ENCODE data around the gene PCDHGB1.
A peak's percentile ranks its signal among the peaks of the same experiment; 100 is the strongest.

The PCDHGB1 gene

DNA sequence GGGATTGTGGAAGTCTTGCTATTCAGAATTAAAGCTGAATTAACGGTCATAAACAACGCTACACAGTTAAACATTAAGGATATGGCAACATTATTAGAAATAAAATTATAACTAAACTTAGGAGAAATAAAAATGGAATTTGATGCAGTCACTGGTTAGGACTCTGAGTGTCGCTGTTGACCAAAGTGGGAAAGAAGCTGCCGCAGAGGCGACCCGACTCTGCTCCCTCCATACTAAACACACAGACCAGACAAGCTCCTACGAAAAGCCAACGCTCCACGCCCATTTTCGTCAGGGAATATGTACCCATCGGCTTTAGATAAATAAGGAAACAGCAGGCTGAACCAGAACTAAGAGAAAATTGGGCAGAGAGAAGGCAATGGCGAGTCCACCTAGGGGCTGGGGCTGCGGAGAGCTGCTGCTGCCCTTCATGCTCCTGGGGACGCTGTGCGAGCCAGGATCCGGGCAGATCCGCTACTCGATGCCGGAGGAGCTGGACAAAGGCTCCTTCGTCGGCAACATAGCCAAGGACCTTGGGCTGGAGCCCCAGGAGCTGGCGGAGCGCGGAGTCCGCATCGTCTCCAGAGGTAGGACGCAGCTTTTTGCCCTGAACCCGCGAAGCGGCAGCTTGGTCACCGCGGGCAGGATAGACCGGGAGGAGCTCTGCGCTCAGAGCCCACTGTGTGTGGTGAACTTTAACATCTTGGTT lies 14.2 kb downstream of the PCDHGB1 start, which contains the start of gene PCDHGA5:
Gene PCDHGA5, plus strand, starts transcription at position 211 of the 709 bp plus-strand sequence. Its CDS starts 169 bp downstream, at position 380.
- no peak within 1 kb of the TSS for H4K91ac ChIP-seq (ENCODE audit: low read depth, low read length)

DNA sequence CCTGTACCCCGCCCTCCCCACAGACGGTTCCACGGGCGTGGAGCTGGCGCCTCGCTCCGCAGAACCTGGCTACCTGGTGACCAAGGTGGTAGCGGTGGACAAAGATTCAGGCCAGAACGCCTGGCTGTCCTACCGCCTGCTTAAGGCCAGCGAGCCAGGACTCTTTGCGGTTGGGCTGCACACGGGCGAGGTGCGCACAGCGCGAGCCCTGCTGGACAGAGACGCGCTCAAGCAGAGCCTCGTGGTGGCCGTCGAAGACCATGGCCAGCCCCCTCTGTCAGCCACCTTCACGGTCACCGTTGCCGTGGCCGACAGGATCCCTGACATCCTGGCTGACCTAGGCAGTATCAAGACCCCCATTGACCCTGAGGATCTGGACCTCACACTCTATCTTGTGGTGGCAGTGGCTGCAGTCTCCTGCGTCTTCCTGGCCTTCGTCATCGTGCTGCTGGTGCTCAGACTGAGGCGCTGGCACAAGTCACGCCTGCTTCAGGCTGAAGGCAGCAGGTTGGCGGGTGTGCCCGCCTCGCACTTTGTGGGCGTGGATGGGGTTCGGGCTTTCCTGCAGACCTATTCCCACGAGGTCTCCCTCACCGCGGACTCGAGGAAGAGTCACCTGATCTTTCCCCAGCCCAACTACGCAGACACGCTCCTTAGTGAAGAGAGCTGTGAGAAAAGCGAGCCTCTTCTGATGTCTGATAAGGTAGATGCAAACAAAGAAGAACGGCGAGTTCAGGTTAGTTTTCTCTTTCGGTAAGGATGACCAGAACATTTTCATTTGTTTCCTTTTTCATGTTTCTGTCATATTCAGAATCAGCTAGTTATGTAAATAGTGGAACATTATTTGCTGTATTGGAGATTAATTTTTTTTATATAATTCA lies 16.4 kb downstream of the PCDHGB1 start:
- Histone ChIP-seq H3K27ac (ENCODE audit: low read depth, low read length) (no peak overlapping the region), H3K4me2 (ENCODE audit: low read length) (no peak overlapping the region), H3K36me3 (ENCODE audit: control insufficient read depth in 1 of 2, insufficient read depth in 2 of 2, low read length in 2 of 2) (peaks cover 2 to 3% of the 10 kb centered on the region in 2 experiments), H2BK120ac (ENCODE audit: insufficient read depth, low read length, poor library complexity) (no peak overlapping the region), H3K4ac (ENCODE audit: low read depth, low read length) (no peak overlapping the region), H3K4me1 (ENCODE audit: control insufficient read depth in 1 of 2, insufficient read depth in 2 of 2, low read length in 2 of 2) (no peaks in the 10 kb centered on the region), H4K12ac (ENCODE audit: low read depth, low read length) (no peak overlapping the region), H3K79me2 (ENCODE audit: control insufficient read depth, insufficient read depth, low read length, poor library complexity) (no peaks in the 10 kb centered on the region), H3K4me3 (ENCODE audit: low read depth, low read length) (no peak overlapping the region), H3K14ac (ENCODE audit: low read length) (no peak overlapping the region), H4K8ac (ENCODE audit: low read depth, low read length) (no peak overlapping the region), H2BK12ac (ENCODE audit: low read length) (no peak overlapping the region), H3K9ac (ENCODE audit: low read length) (no peak overlapping the region), H3K27me3 (ENCODE audit: insufficient read depth, low read length) (no peaks in the 10 kb centered on the region), H3K18ac (ENCODE audit: low read length) (no peak overlapping the region), H2AFZ (ENCODE audit: insufficient read depth, low read length, poor library complexity) (no peak overlapping the region), H3K9me3 (ENCODE audit: insufficient read depth, low read depth, low read length) (peaks cover 34% of the 10 kb centered on the region), H3K23ac (ENCODE audit: low read length) (no peak overlapping the region), H2AK5ac (ENCODE audit: low read length) (no peak overlapping the region), H4K91ac (ENCODE audit: low read depth, low read length) (no peak overlapping the region), H2BK5ac (ENCODE audit: low read depth, low read length, poor library complexity) (no peak overlapping the region), H3K79me1 (ENCODE audit: low read length) (no peaks in the 10 kb centered on the region)
- no CpG with 5 or more reads among the region's 46 CpGs for WGBS (ENCODE audit: extremely low coverage, insufficient coverage, insufficient read length)
- DNase-seq = no peak

More for the DNA sequence above, 14.2 kb downstream of the PCDHGB1 start, which contains the start of gene PCDHGA5:
- Histone ChIP-seq H3K79me2 (ENCODE audit: control insufficient read depth, insufficient read depth, low read length, poor library complexity) (no peaks in the 10 kb centered on the region), H3K27me3 (ENCODE audit: insufficient read depth, low read length) (no peaks in the 10 kb centered on the region), H3K14ac (ENCODE audit: low read length) (no peak within 1 kb of the TSS), H2AFZ (ENCODE audit: insufficient read depth, low read length, poor library complexity) (no peak within 1 kb of the TSS), H4K12ac (ENCODE audit: low read depth, low read length) (no peak within 1 kb of the TSS), H3K27ac (ENCODE audit: low read depth, low read length) (no peak within 1 kb of the TSS), H3K4me1 (ENCODE audit: control insufficient read depth in 1 of 2, insufficient read depth in 2 of 2, low read length in 2 of 2) (no peaks in the 10 kb centered on the region), H3K79me1 (ENCODE audit: low read length) (no peaks in the 10 kb centered on the region), H3K23ac (ENCODE audit: low read length) (no peak within 1 kb of the TSS), H2AK5ac (ENCODE audit: low read length) (no peak within 1 kb of the TSS), H4K8ac (ENCODE audit: low read depth, low read length) (no peak within 1 kb of the TSS), H3K36me3 (ENCODE audit: control insufficient read depth in 1 of 2, insufficient read depth in 2 of 2, low read length in 2 of 2) (no peaks in the 10 kb centered on the region), H3K9me3 (ENCODE audit: insufficient read depth, low read depth, low read length) (peaks cover 36% of the 10 kb centered on the region), H2BK5ac (ENCODE audit: low read depth, low read length, poor library complexity) (no peak within 1 kb of the TSS), H3K4me3 (ENCODE audit: low read depth, low read length) (no peak within 1 kb of the TSS), H3K4ac (ENCODE audit: low read depth, low read length) (no peak within 1 kb of the TSS), H2BK120ac (ENCODE audit: insufficient read depth, low read length, poor library complexity) (no peak within 1 kb of the TSS), H3K18ac (ENCODE audit: low read length) (no peak within 1 kb of the TSS), H2BK12ac (ENCODE audit: low read length) (no peak within 1 kb of the TSS), H3K4me2 (ENCODE audit: low read length) (no peak within 1 kb of the TSS), H3K9ac (ENCODE audit: low read length) (peak within 1 kb of the TSS; percentile 3)
- no CpG with 5 or more reads among the region's 34 CpGs for WGBS (ENCODE audit: extremely low coverage, insufficient coverage, insufficient read length)
- DNase-seq = no peak

GRCh38 chr5:141369994-141370848 lies 20.3 kb downstream of the PCDHGB1 start, which contains the start of gene PCDHGB3:
Gene PCDHGB3 (plus strand): TSS chr5:141370242. CDS start chr5:141370395, 153 bp downstream.
- no peak within 1 kb of the TSS for H3K23ac ChIP-seq (ENCODE audit: low read length)
- H3K36me3 ChIP-seq (ENCODE audit: control insufficient read depth in 1 of 2, insufficient read depth in 2 of 2, low read length in 2 of 2) = peaks cover 2 to 3% of the 10 kb centered on the region in 2 experiments
- H3K79me2 ChIP-seq (ENCODE audit: control insufficient read depth, insufficient read depth, low read length, poor library complexity) = no peaks in the 10 kb centered on the region
- no peaks in the 10 kb centered on the region for H3K79me1 ChIP-seq (ENCODE audit: low read length)
- H2AK5ac ChIP-seq (ENCODE audit: low read length) = no peak within 1 kb of the TSS
- no peak within 1 kb of the TSS for H3K27ac ChIP-seq (ENCODE audit: low read depth, low read length)
- no peak within 1 kb of the TSS for H2BK12ac ChIP-seq (ENCODE audit: low read length)
- peaks cover 38% of the 10 kb centered on the region for H3K9me3 ChIP-seq (ENCODE audit: insufficient read depth, low read depth, low read length)
- no peak within 1 kb of the TSS for H2AFZ ChIP-seq (ENCODE audit: insufficient read depth, low read length, poor library complexity)
- no peak within 1 kb of the TSS for H3K18ac ChIP-seq (ENCODE audit: low read length)
- no CpG with 5 or more reads among the region's 32 CpGs for WGBS (ENCODE audit: extremely low coverage, insufficient coverage, insufficient read length)
- no peak for DNase-seq
- no peak within 1 kb of the TSS for H4K91ac ChIP-seq (ENCODE audit: low read depth, low read length)
- H3K4me3 ChIP-seq (ENCODE audit: low read depth, low read length) = no peak within 1 kb of the TSS
- no peak within 1 kb of the TSS for H4K8ac ChIP-seq (ENCODE audit: low read depth, low read length)
- no peak within 1 kb of the TSS for H3K9ac ChIP-seq (ENCODE audit: low read length)
- H4K12ac ChIP-seq (ENCODE audit: low read depth, low read length) = no peak within 1 kb of the TSS
- H3K4me2 ChIP-seq (ENCODE audit: low read length) = no peak within 1 kb of the TSS
- no peaks in the 10 kb centered on the region for H3K27me3 ChIP-seq (ENCODE audit: insufficient read depth, low read length)
- no peak within 1 kb of the TSS for H3K4ac ChIP-seq (ENCODE audit: low read depth, low read length)
- no peaks in the 10 kb centered on the region for H3K4me1 ChIP-seq (ENCODE audit: control insufficient read depth in 1 of 2, insufficient read depth in 2 of 2, low read length in 2 of 2)
- no peak within 1 kb of the TSS for H2BK5ac ChIP-seq (ENCODE audit: low read depth, low read length, poor library complexity)
- no peak within 1 kb of the TSS for H3K14ac ChIP-seq (ENCODE audit: low read length)
- no peak within 1 kb of the TSS for H2BK120ac ChIP-seq (ENCODE audit: insufficient read depth, low read length, poor library complexity)
